HG02884 (cell line): Measurements from ENCODE around the gene ITGA4.

ENCODE experiments used
- ATAC-seq: cut with Tn5 transposase; IDR thresholded peaks from one replicate; pipeline ENCODE4 v1.9.1; 2021; ENCODE audit warnings: mild to moderate bottlenecking, moderate library complexity; ENCODE audit not compliant: unreplicated experiment

The ITGA4 gene

DNA sequence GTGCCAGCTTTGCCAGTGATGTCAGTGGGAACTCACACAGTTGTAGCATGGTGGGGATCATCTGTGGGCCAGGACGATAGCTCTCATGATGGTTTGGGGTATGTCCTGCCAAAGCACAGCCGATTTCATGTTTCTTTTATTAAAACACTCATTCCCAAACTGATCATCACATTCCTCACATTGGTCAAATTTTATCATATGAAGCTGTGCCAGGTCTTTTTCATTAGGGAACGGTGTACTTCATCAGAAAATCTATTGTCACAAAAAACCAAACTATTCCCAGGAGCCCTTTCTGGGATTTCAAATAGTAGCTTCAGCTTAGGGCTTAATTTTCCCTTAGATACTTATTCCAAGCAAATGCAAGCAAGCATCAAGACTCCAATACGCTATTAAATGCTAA is 42.0 kb downstream of the ITGA4 start:
- ATAC-seq, result no peak

GRCh38 chr2:181500201-181500600 is 43.0 kb downstream of the ITGA4 start:
- no peak for ATAC-seq

GRCh38 chr2:181515719-181516118 is 58.5 kb downstream of the ITGA4 start:
- no peak for ATAC-seq

DNA sequence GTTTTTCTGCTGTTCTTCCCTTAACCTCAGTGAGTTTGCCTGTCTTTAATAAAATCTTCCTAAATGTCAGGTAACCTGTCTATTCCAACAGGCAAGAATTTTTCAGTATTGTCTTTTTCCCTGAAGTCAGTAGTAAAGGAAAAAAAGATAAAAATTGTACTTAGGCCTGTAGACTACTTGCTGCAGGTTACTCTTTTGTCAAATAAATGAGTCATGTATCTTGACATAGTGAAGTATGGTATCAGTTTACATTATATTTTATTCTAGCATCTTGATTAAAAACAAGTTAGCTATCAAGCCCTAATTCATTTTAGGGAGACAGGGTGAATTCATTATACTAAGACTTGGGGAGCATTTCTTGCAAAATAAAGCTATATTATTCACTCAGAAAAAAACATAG is 59.8 kb downstream of the ITGA4 start:
- ATAC-seq, result no peak

GRCh38 chr2:181517685-181518301 is 60.6 kb downstream of the ITGA4 start:
- ATAC-seq, result no peak

DNA sequence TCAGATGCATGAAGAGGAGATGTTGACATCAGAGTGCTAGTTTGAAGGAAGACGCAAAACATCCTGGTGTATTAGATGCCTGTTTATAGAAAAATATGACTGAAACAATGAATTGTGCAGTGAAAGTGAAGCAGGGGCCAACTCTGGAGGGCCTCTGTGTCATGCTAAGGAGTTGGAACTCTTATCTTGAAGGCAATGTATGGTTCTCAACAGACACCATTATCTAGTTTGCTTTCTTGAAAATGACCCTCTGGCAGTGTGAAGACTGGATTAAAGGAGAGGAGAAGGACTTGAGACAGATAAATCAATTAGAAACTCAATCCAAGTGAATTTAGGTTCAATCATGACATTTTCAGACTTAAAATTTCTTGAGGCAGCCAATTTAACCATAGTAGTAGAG is 63.1 kb downstream of the ITGA4 start:
- no peak for ATAC-seq

DNA sequence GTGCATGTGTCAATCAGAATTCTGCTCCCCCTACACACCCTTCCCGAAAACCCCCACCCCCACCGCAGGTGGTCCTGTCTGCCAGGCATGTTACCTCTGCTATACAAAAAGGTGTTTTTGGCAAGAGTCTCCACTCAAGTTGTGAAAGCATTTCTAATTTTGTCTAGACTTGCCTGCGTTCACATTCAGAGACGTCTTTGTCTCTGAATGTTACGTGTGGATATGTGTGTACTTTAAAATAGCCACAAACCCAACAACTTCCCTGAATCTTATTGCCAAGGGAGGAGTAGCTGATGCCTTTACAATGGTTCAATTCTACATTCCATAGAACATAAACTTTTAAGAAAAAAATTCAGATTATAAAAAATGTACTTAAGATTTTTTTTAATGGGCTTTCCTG is 66.6 kb downstream of the ITGA4 start:
- ATAC-seq, result no peak

- ATAC-seq, result no peak
Measured at GRCh38 chr2:181526014-181526413, 68.8 kb downstream of the ITGA4 start.

GRCh38 chr2:181527058-181527457 is 69.9 kb downstream of the ITGA4 start:
- no peak for ATAC-seq

DNA sequence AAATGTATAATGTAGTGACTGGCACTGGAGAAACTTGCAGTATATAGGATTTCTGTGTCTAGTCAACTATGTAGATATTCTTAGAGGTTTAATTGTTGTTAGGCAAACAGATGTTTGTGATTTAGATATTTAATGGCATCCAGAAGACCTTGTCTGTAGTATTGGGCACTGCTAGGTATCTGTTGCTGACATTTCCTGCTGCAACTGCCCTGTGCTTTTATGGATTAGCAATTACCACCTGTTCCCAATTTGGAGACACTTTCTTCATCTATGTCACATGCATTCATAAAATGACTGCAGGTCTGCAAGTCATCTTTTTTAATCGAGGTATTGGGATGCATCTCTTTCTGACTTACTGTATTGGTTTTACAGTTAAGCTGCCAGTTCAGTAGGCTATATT is 71.3 kb downstream of the ITGA4 start:
- no peak for ATAC-seq

- no peak for ATAC-seq
Measured at GRCh38 chr2:181536730-181537129, 79.5 kb downstream of the ITGA4 start.

DNA sequence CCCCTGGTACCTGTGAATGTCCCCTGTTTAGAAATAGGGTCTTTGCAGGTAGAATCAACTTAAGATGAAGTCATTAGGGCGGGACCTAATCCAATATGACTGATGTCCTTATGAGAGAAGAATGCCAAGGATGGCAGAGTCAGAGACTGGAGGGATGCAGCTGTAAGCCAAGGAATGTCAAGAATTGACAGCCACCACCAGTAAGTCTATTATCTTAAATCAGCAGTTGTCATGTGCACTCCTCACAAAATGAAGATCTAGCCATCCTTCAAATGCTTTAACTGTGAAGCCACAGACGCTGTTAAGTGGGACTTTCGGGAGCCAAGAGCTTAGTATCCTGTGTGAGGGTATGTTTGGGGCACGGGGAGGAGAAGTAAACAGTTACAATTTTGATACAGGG is 83.2 kb downstream of the ITGA4 start:
- no peak for ATAC-seq

- ATAC-seq, result no peak
Measured at GRCh38 chr2:181542170-181542569, 85.0 kb downstream of the ITGA4 start.

- no peak for ATAC-seq
Measured at GRCh38 chr2:181546086-181546485, 88.9 kb downstream of the ITGA4 start.

DNA sequence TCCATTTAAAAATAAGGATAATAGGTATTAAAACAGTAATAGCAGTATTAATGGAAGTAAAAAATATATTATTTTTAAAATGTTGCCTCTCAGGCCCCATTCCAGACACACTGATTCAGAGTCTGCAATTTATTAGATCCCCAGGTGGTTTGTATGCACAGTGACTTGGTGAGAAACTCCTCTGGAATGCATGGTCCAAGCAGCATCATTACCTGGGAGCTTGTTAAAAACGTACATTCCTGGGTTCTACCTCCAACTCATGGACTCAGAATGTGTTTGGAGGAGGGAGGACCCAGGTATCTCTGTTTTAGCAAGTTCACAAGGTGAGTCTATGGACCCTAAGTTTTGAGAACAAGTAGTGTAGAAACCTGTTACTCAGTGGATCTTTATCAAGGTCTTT is 95.6 kb downstream of the ITGA4 start:
- no peak for ATAC-seq

- ATAC-seq, result no peak
Measured at GRCh38 chr2:181553244-181553643, 96.1 kb downstream of the ITGA4 start.

DNA sequence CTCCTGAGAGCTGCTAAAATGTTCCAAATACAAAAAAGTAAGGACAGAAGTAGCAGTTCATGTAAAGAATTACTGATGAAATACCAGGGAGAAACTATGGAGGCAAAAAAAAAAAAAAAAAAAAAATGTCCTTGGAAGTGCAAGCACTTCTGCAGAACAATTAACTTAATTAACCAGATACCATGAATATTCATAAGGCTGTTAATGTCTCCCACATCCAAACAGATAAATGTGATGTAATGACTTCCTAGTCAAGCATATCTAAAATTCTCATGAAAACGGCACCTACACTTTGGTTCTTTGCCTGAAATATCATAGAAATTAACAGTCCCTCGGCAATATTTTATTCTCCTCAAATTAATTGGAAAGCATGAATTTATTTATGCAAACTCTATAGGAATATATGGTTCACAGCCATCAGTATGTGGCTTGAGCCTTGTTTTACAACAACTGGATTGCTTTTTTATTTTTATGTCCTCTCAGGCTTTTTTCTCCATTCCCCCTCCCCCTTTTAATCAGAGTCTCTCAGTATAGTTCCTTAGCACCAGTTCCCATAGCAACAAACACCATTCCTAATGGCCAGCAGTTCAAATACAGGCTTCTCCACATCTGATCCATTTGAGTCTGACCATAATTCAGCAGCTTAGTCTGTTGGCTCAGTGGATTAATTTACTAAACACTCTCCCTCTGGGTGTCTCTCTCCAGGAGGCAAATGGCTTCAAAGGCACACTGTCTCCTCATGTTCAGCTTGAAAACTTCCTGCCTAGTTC is 97.1 kb downstream of the ITGA4 start:
- ATAC-seq, result no peak

DNA sequence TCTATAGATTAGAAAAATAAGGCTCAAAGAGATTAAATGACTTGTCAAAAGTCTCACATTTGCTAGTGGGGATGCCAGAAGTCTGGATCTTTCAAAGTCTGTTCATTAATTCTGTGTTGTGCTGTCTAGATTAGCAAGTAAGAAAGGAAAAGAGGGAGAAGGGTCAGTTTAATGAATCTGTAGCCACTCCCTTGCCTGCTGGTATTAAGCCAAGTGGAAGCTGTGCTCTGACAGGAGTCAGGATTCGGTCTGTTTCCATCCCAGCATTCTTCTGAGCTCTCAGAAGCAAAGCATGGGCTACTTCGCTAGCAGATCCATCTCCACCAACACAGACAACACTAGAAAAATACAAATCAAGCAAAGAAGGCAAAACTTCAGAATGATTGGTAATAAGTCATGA is 101.2 kb downstream of the ITGA4 start:
- no peak for ATAC-seq

DNA sequence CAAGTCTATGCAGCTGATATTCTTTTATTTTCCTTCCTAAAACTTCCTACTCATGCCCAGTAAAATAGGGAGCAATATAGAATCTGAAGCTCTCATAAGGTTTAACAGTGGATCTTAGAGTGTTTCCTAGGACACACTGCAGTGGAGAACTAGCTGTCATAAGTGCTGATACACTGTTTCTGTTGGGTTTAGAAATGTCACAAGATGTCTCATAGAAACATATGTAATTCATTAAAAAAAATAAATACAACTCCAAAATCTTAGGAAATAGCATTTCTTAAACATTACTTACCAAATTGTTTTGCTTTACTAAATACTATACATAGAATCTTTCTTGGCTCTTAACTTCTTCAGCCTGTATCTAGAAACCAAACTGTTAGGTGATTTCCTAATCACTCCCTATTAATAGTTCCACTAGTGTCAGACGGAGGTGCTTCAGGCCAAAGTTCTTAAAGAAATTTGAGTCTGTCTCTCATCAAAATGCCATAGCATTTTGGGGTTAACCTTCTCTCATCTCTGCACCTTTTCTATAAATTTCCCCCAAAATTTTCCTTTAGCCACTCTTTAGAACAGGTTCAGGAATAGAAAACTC is 106.0 kb downstream of the ITGA4 start:
- no peak for ATAC-seq

GRCh38 chr2:181566334-181567032 is 109.3 kb downstream of the ITGA4 start:
- ATAC-seq, result no peak

DNA sequence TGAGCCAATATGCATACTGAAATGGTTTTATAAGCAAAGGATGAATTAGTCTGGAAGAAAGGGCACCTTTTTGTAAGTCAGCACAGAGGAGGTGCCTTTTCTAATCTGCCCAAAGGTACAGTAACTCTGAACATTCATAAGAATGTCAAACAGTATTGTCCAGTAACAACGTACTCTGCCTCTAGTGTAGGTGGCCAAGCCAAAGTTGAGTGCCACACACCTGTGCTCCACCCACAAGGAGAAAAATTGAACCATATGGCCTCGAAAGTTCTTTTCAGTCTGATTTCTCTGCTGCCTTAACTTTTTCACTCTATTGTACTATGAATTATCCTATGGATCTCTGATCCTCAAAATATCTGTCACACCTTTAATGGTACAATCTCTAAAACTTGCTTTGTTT is 112.9 kb downstream of the ITGA4 start:
- no peak for ATAC-seq
